Suprapubic skin (tissue), 4 donors: ENCODE results near the gene BTBD2.

Experiments
- CTCF ChIP-seq, 2 donors: fragments of 200-600 bp in 1 of 2; fragments of 450-650 bp in 1 of 2; sonication (generic) in 1 of 2; IDR thresholded peaks; one replicate each; pipeline ENCODE4 v1.5.1; 2016 to 2019; ENCODE audit warnings: antibody characterized with exemption in 2 of 2, mild to moderate bottlenecking in 1 of 2, moderate library complexity in 1 of 2
- EP300 ChIP-seq: sonication (generic); formaldehyde crosslinking; IDR thresholded peaks from one replicate; pipeline ENCODE4 v1.6.1; 2017; ENCODE audit warnings: antibody characterized with exemption
- POLR2A ChIP-seq, 2 donors: fragments of 450-650 bp; IDR thresholded peaks; one replicate each; pipeline ENCODE4 v1.6.1; 2017; ENCODE audit warnings: antibody characterized with exemption in 2 of 2, mild to moderate bottlenecking in 2 of 2, moderate library complexity in 2 of 2
- POLR2AphosphoS5 ChIP-seq, 3 donors: sonication (generic); formaldehyde crosslinking; IDR thresholded peaks; one replicate each; pipeline ENCODE4 v1.6.1; 2017; ENCODE audit warnings: antibody characterized with exemption in 3 of 3

- TF ChIP-seq POLR2A (IDR thresholded peaks at IDR 0.05) = no peak
- no peak for TF ChIP-seq CTCF (IDR thresholded peaks at IDR 0.05)
- no peak for TF ChIP-seq EP300
- no peak for TF ChIP-seq POLR2AphosphoS5 (IDR thresholded peaks at IDR 0.05)
These were observed 6.1 kb upstream of the BTBD2 start for GRCh38 chr19:2021453-2022140.
